ENCODE measurements around the gene DMD.
A peak's percentile ranks its signal among the peaks of the same experiment; 100 is the strongest.
"Not testable (repeated sequence)": the region's sequence is repeated elsewhere in the genome, so short reads cannot be mapped to it uniquely, and the experiment has no call there.

The DMD gene

DNA sequence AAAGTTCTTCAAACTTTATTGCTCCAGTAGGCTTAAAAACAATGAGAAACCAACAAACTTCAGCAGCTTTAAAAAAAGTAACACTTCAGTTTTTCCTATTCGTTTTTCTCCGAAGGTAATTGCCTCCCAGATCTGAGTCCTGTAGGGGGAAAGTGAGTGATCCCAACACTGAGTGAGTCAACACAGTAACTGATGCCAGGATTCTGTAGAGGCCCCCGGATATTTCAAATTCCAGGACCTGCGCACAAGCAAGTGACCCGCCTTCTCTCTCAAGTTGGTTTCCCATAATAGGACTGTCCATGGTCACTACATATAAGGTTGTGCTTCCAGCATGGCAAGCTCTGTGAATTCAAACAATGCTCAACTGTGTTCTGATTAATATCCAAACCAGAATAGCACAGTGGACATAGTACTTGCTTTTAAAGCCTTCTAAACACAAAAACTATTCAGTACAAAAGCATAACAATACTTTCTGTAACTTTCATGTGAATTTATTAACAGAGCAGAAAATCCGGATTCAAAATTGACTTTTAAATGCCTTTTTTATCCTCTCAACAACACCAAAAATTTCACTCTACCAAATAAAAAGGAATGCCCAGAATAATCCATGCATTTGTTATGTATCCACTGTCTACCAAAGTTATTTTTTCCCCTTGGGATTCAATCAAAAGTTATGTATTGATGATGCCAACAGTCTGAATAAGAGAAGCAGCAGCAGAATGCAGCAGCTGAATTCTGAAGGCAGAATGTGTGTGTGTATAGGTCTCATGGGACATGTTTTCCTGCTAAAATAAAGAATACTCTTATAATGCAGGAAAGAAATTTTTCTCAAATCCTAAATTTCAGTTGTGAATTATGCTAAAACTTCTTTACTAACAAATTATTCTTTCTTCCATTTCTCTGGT, at the start of gene DMD:
TSS of gene DMD (minus strand) at position 194 of the 905 bp plus-strand sequence. CDS start 237 bp downstream, outside the sequence.
- peak; percentile 84 for DNase-seq (ENCODE audit: low read depth, low spot score)

DNA sequence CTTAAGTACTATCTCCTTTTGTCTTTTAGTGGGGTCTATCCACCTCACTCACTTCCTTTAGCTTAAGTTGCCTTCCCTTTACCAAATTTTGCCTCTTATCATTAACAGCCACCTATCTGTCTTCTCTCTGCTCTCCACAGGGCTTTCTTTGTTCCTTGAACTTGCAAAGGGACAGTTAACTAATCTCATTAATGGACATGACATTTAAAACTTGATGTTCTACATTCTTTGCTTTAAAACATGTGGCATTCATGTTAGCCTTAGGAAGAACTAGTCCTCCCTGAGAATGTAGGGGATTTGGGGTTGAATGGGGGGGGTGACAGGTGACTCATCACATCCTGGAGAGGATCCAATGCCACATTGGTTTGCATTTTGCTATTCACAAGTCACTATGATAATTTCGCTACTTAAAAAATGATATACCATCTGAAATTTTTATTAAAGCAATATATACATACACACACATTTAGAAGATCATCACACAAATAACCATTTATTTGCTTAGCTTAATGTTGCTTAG, 41.0 kb upstream of the DMD start:
- DNase-seq (ENCODE audit: low read depth, low spot score): peak; percentile 0

DNA sequence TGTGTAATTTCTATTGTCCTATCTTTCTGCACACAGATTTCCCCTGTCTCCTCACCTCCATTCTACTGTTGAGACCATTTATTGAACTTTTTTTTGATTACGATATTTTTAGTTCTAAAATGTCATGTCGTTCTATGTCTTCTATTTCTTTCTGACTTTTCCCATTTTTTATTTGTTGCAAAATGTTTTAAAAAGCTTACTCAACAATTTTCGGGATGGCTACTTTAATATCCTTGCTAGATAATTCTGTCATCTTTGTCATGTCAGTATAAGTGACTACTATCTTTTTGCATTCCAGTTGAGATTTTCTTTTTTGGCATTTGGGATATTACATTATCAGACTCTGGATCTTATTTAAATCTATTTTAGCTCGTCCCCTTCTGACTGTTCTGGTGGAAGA, 7.5 kb upstream of the DMD start:
- no peak for DNase-seq (ENCODE audit: low read depth, low spot score)

DNA sequence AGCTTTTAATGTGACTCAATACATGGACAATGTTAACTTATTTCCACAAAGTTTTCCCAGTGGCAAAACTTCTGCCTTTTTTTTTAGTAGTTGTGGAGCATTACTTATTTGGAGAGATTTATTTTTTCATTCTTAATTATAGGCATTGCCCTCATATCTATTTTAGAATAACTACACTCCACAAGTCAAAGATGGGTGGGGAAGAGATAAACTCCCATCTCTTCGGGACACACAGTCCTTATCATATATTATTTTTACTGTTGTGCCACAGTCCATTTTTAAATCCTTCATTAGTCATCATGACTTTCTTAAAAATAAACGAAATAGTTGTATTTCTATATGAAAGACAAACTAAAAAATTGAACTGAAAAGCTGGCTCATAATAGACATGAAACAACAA, 1.2 kb downstream of the DMD start:
- DNase-seq (ENCODE audit: low read depth, low spot score): no peak

DNA sequence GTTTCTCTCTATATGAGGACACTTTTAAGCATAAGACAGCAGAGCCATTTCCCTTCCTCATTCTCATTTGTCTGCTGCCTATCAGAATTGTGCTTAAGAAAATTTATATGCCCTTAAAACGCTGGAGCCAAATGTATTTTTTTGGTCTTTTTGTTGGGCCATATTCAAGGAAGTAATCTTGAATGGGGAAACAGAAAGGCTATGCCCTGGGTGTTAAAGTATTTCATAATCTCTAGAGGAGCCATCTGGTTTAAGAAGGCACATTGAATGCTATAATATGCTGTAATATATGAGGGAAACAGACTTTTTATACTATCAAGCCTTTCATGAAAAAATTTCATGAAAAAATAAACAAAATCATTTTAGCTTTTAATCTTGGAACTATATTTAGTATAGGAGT, 4.3 kb downstream of the DMD start:
- no peak for DNase-seq (ENCODE audit: low read depth, low spot score)

- DNase-seq (ENCODE audit: low read depth, low spot score): no peak
These were observed 6.0 kb downstream of the DMD start for GRCh38 chrX:33205321-33205720.

GRCh38 chrX:33204889-33205288, 6.5 kb downstream of the DMD start:
- DNase-seq (ENCODE audit: low read depth, low spot score): no peak

DNA sequence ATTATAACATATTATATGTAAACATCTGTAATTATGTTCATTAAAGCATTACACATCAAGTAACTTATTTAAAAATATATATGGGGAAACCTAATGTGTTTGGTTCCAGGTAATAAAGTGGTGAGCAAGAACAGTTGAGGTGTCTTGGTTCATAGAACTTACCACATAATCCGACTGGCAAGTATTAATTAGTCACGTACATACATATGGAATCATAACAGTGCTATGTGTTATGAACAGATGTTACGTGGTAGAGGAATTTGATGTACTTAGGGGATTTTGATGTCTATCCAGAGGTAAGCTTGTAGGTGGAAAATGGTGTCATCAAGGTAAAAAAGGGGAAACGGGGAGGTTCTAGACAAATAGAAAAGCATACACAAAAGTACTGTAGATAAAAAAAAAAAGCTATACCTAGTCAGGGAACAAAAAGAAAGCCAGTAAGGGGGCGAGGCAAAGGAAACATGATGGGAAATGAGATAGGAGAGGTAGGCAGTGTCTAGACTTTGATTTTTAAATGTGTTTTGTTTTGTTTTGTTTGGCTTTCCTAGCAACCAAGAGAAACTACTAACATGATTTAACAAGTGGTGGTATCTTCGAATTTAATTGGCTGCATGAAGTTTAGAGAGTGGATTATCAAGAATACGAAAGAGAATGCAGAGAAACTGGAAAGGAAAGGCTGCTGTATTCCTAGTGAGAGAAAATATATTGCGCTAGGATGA, 12.6 kb downstream of the DMD start:
- no peak for DNase-seq (ENCODE audit: low read depth, low spot score)

GRCh38 chrX:33195698-33196097, 15.7 kb downstream of the DMD start:
- no peak for DNase-seq (ENCODE audit: low read depth, low spot score)

- DNase-seq (ENCODE audit: low read depth, low spot score): peak; percentile 60
These were observed 16.4 kb downstream of the DMD start for GRCh38 chrX:33194876-33195433.

- DNase-seq (ENCODE audit: low read depth, low spot score): no peak
These were observed 17.1 kb downstream of the DMD start for GRCh38 chrX:33194289-33194688.

- DNase-seq (ENCODE audit: low read depth, low spot score): no peak
These were observed 21.3 kb downstream of the DMD start for GRCh38 chrX:33190016-33190415.

GRCh38 chrX:33188881-33189280, 22.5 kb downstream of the DMD start:
- DNase-seq (ENCODE audit: low read depth, low spot score): no peak

GRCh38 chrX:33188286-33188685, 23.1 kb downstream of the DMD start:
- DNase-seq (ENCODE audit: low read depth, low spot score): no peak

DNA sequence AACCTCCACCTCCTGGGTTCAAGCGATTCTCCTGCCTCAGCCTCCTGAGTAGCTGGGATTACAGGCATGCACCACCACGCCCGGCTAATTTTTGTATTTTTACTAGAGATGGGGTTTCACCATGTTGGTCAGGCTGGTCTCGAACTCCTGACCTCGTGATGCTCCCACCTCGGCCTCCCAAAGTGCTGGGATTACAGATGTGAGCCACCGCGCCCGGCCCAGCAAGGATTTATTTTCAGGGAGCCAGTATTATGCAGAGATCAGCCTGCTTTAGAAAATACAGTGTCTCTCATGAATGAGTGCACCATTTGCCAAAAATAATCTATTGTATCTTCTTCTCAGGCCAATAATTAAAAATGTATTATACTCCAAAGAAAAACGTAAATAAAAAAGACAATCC, 26.5 kb downstream of the DMD start:
- not testable (repeated sequence) for DNase-seq (ENCODE audit: low read depth, low spot score)

- DNase-seq (ENCODE audit: low read depth, low spot score): peak; percentile 57
These were observed 28.0 kb downstream of the DMD start for GRCh38 chrX:33183361-33183760.

- DNase-seq (ENCODE audit: low read depth, low spot score): no peak
These were observed 32.7 kb downstream of the DMD start for GRCh38 chrX:33178690-33179089.

DNA sequence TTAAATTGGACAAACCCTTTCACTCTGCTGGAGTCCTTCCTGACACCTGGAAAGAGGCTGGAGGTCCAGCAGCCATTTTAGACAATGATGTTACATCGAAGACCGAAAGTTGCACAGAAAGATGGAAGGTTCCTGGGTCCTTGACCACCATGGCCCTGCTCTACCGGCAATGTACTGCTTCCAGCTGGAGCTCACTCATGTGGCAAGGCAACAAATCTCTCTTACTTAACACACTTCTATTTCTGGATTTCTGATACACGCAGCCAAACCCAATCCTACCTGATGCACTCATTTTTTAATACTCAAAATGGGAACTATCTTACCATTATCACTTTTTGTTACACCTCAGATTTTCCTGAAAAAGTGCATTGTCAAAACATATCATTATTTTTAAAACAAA, 33.1 kb downstream of the DMD start:
- DNase-seq (ENCODE audit: low read depth, low spot score): no peak

GRCh38 chrX:33175201-33175600, 36.1 kb downstream of the DMD start:
- no peak for DNase-seq (ENCODE audit: low read depth, low spot score)

GRCh38 chrX:33171041-33171440, 40.3 kb downstream of the DMD start:
- DNase-seq (ENCODE audit: low read depth, low spot score): no peak

- no peak for DNase-seq (ENCODE audit: low read depth, low spot score)
These were observed 49.5 kb downstream of the DMD start for GRCh38 chrX:33161829-33162228.

GRCh38 chrX:33160273-33160672, 51.1 kb downstream of the DMD start:
- no peak for DNase-seq (ENCODE audit: low read depth, low spot score)
